ENCODE results near the gene PIAS1.
A peak's percentile ranks its signal among the peaks of the same experiment; 100 is the strongest.
"Not testable (repeated sequence)": the region's sequence is repeated elsewhere in the genome, so short reads cannot be mapped to it uniquely, and the experiment has no call there.

Gene PIAS1

DNA sequence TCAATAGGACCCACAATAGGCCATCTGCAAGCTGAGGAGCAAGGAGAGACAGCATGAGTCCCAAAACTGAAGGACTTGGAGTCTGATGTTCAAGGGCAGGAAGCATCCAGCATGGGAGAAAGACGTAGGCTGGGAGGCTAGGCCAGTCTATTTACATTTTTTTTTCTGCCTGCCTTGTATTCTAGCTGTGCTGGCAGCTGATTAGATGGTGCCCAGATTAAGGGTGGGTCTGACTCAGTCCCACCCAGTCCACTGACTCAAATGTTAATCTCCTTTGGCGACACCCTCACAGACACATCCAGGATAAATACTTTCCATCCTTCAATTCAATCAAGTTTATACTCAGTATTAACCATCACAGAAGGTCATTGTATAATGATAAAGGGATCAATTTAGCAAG lies 15.9 kb upstream of the PIAS1 start:
- ATAC-seq: no peak

GRCh38 chr15:68040144-68040543 lies 14.0 kb upstream of the PIAS1 start:
- no peak for ATAC-seq

DNA sequence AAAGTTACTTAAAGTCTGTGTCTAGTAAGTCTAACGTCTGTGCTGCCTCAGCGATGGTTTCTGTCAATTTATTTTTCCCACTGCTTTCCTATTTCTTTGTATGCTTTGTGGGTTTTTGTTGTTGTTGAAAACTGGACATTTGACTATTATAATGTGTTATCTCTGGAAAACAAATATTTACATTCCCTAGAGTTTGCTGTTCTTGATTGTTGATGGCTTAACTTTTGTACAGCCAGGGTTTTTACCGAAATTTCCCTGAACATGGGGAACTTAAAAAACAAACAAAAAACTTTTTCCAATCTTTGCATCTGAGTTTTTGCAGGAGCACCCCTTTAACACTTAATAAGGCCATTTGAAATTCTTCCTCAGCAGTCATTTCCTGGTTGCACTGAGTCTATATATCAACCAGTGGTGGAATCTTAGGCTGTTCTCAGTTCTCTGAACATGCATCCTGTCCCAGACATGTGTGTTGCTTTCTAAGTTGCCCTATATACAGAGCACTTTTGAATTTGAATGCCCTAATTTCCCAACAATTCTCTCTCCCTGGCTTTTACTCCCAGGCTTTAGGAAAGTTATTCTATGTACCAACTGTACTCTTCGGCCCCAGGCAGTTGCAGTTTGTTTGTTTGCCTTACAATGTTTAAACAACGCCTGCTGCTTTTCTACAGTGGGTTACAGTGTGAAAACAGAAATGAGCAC lies 11.8 kb upstream of the PIAS1 start:
- ATAC-seq: no peak

DNA sequence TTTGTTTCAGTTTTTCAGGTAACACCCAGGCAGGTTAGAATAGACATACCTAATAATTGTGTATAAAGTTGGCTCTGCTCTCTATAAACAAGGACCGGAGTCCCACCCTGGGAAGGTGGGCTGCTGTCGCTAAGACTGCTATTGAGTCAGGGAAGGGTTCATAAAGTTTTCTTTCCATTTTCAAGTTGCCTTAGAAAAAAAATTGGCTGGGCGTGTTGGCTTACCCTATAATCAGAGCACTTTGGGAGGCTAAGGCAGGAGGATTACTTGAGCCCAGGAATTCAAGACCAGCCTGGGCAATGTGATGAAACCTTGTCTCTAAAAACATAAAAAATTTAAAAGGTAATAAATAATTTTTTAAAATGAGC lies 11.3 kb upstream of the PIAS1 start:
- ATAC-seq: no peak

GRCh38 chr15:68045289-68046265 lies 8.5 kb upstream of the PIAS1 start:
- ATAC-seq: no peak

DNA sequence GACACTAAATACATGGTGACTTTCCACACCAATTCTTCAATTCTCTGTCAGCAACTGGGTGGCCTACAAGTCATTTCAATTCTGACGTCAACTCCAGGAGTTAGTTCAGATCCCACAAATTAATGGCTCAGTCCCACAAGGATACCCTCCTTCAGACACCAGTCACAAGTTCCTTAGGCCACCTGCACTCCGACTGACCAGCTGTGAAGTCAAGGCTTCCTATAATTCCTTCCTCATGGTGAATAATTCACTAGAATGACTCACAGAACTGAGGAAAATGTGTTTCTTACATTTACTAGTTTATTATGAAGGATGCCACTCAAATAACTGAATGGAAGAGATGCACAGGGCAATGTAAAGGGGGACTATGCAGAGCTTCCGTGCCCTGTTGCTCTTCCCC lies 6.3 kb upstream of the PIAS1 start:
- ATAC-seq: no peak

DNA sequence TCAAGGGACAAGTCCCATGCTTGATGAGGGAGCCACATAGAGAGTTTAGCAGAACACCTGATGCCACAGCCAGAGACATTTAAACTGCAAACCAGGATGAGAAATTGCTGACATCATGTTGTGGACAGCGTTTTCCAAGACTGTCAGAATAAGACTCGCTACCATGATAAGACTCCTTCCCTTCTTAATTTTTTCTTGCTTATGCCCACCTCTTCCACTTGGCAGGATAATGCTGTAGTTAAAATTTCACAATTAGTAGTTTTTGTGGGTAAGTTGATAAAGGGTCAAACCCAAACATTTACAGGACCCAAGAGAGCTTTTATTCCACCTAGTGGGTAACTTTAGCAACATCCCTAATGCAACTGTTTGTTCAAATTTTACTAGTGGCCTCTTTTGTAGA lies 3.0 kb upstream of the PIAS1 start:
- no peak for ATAC-seq

- ATAC-seq: no peak
These were observed 2.2 kb upstream of the PIAS1 start for GRCh38 chr15:68051907-68052306.

GRCh38 chr15:68052431-68052830 lies 1.7 kb upstream of the PIAS1 start:
- no peak for ATAC-seq

DNA sequence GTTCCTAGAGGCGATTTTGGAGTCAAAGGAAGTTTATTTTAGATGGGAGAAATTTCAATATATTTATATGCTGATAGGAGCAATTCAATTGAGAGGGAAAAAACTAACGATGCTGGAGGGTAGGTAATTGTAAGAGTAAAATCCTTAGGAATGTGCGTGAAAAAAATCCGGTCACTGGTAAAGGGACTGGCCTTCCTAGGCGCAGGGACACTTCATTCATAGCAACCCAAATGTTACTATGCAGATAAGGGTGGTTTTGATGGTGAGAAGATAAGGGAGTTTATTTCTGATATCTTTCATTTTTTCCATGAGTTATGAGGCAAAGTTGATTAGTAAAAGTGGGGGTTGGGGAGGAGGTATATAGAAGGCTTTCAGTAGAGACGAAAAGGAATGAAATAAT lies 1.1 kb upstream of the PIAS1 start:
- ATAC-seq: no peak

- ATAC-seq: peak in 1 of 2 donors; percentile 11
These were observed 611 bp downstream of the PIAS1 start for GRCh38 chr15:68054628-68055223.

GRCh38 chr15:68055224-68055705 lies 1.1 kb downstream of the PIAS1 start:
- peak; percentile 67 to 78 for ATAC-seq

DNA sequence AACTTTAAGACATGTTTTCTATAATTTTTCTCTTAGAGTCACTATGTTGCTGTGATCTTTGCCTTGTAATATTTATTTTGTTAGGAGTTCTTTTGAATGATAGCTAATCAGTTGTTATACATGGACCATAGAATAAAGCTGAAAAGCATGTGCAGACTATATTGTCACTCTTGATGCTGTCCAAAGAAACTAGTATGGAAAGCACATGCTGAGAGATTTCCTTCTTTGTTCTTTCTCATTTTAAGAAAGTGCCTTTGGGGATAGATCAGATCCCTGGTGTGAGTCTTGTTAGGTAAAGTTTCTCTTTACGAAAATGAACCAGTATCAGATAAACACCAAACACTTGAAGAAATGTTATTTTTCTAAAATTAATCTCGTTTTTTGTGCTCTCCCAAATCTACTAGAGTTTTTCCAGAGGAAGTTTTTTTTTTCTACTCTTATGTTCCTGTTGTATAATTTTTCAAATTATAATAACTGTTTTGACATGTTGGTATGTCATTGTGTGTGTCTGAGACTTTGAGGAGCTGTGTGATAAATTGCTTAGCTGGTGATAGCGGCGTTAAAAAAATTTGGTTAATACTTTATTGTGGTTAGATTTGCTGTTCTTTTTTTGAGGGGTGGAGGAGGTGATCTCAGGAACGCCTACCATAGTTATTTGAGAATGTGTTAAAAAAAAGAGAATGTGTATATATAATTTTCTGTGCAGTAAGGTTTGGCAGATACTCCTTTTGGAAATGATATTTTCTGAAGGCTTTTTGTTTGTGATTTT lies 2.2 kb downstream of the PIAS1 start:
- ATAC-seq: no peak

GRCh38 chr15:68057034-68057433 lies 2.9 kb downstream of the PIAS1 start:
- ATAC-seq: no peak

- ATAC-seq: no peak
These were observed 3.6 kb downstream of the PIAS1 start for GRCh38 chr15:68057758-68058157.

DNA sequence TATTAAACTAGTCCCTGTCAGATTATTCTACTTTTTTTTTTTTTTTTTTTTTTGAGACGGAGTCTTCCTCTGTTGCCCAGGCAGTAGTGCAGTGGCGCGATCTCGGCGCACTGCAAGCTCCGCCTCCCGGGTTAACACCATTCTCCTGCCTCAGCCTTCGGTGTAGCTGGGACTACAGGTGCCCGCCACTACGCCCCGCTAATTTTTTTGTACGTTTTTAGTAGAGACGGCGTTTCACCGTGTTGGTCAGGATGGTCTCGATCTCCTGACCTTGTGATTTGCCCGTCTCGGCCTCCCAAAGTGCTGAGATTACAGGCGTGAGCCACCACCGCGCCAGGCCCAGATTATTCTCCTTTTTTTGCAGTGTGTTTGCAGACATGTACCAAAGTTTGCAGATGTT lies 4.9 kb downstream of the PIAS1 start:
- not testable (repeated sequence) for ATAC-seq

DNA sequence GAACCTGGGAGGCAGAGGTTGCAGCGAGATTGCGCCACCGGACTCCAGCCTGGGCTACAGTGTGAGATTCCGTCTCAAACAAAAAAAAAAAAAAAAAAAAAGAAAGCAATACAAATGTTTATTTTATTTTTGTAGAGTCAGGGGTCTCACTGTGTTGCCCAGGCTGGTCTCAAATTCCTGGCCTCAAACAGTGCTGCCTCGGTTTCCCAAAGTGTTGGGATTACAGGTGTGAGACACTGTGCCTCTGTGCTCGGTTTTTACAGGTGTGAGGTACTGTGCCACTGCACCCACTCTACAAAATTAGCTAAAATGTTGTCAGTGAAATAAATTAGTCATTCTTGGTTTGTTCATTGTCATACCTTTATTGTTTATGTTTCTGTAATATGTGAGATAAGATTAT lies 5.5 kb downstream of the PIAS1 start:
- no peak for ATAC-seq

GRCh38 chr15:68061171-68061570 lies 7.1 kb downstream of the PIAS1 start:
- ATAC-seq: no peak

- ATAC-seq: no peak
These were observed 7.5 kb downstream of the PIAS1 start for GRCh38 chr15:68061602-68062001.

- no peak for ATAC-seq
These were observed 8.1 kb downstream of the PIAS1 start for GRCh38 chr15:68062214-68062613.

GRCh38 chr15:68062946-68063465 lies 8.9 kb downstream of the PIAS1 start:
- ATAC-seq: no peak

DNA sequence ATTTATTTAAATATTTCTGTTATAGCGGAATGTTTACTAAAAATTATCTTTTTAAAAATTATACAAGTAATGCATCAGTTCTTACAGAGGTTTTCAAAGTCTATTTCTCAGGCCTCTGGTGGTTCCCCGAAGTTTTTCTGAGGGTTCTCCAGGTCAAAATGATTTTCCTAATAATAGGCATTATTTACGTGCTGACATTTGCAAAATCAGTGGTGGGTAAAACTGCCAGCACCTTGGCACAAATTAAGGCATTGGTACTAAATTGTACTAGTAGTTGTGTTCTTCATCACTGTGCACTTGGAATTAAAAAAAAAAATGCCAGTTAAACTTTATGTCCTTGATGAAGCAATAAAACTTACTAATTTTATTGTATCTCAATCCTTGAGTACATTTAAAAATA lies 9.5 kb downstream of the PIAS1 start:
- no peak for ATAC-seq

Data from activated CD4-positive, CD25-positive, alpha-beta regulatory T cell treated with anti-CD3 and anti-CD28 coated beads, Interleukin-2, amount 50 U/mL, for 24 hours (primary cell).